ENCODE measurements around the gene WDR36. TPM values are rescaled to one million over a fixed set of nuclear protein-coding genes. Genes with fewer than 3 reads are reported as not detected.
"Not testable (repeated sequence)": the region's sequence is repeated elsewhere in the genome, so short reads cannot be mapped to it uniquely, and the experiment has no call there.

WDR36 gene
- total and polyA plus RNA-seq, 7 donors, result 2.4 to 22.8 (median 14.4) TPM

DNA sequence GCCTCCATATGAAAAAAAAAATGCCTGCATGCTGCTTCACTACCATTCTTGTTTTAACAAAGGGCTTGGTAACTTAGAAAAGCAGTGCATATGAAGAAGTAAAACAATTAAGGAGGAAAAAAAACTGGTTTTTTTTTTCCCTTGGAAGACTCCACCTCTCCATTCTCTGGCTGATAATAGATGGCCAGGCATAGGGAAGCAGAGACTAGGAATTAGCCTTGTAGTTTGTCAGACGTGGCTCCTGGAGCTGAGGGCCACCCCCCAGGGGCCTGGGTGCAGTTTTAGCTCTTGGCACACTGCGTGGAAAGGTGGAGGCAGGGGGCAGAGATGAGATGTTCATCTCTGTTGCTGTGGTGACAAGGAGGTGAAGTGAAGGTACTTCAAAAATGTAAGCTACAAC lies 42.7 kb downstream of the WDR36 start:
- TF ChIP-seq POLR2A (IDR thresholded peaks at IDR 0.05) (no peak), POLR2AphosphoS5 (IDR thresholded peaks at IDR 0.05) (no peak), EP300 (IDR thresholded peaks at IDR 0.05) (no peak)
- TF ChIP-seq, protein P1, sequence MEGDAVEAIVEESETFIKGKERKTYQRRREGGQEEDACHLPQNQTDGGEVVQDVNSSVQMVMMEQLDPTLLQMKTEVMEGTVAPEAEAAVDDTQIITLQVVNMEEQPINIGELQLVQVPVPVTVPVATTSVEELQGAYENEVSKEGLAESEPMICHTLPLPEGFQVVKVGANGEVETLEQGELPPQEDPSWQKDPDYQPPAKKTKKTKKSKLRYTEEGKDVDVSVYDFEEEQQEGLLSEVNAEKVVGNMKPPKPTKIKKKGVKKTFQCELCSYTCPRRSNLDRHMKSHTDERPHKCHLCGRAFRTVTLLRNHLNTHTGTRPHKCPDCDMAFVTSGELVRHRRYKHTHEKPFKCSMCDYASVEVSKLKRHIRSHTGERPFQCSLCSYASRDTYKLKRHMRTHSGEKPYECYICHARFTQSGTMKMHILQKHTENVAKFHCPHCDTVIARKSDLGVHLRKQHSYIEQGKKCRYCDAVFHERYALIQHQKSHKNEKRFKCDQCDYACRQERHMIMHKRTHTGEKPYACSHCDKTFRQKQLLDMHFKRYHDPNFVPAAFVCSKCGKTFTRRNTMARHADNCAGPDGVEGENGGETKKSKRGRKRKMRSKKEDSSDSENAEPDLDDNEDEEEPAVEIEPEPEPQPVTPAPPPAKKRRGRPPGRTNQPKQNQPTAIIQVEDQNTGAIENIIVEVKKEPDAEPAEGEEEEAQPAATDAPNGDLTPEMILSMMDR (IDR thresholded peaks at IDR 0.05), result no peak
- intact Hi-C loops (cut with DNase I), result no loop called here
- Histone ChIP-seq H3K4me3 (no peak overlapping the region), H3K36me3 (no peaks in the 10 kb centered on the region), H3K4me1 (no peaks in the 10 kb centered on the region), H3K27ac (no peak overlapping the region), H3K9me3 (no peaks in the 10 kb centered on the region), H3K27me3 (no peaks in the 10 kb centered on the region)
- no peak for DNase-seq
- WGBS, 2 donors, result 52 to 77% methylated on average over 2 of the region's 2 CpGs

DNA sequence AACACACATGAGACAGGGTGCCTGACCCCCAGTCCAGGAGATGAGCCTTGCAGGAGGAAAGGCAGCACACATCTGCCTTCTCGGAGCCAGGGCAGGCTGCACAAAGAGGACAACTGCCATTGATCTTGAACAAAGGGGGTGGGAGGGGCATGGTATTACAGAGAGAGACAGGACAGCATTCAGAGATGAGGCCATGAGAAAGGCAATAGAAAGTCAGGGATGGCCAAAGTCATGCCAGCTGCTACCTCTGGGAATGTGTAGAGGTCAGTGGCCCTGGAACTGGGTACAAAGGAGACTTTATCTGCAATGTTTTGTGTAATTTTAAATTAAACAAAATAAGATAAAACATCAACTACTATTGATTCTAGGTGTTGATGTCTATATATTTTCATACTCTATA lies 43.2 kb downstream of the WDR36 start:
- Histone ChIP-seq H3K4me1 (no peaks in the 10 kb centered on the region), H3K27ac (no peak overlapping the region), H3K9me3 (no peaks in the 10 kb centered on the region), H3K27me3 (no peaks in the 10 kb centered on the region), H3K36me3 (no peaks in the 10 kb centered on the region), H3K4me3 (no peak overlapping the region)
- intact Hi-C loops (cut with DNase I), result no loop called here
- no peak for DNase-seq
- 66 to 70% methylated on average over 1 of the region's 1 CpG for WGBS, 2 donors
- TF ChIP-seq POLR2A (IDR thresholded peaks at IDR 0.05) (no peak), EP300 (IDR thresholded peaks at IDR 0.05) (no peak), POLR2AphosphoS5 (IDR thresholded peaks at IDR 0.05) (no peak)
- TF ChIP-seq, protein P1 (IDR thresholded peaks at IDR 0.05), result no peak

DNA sequence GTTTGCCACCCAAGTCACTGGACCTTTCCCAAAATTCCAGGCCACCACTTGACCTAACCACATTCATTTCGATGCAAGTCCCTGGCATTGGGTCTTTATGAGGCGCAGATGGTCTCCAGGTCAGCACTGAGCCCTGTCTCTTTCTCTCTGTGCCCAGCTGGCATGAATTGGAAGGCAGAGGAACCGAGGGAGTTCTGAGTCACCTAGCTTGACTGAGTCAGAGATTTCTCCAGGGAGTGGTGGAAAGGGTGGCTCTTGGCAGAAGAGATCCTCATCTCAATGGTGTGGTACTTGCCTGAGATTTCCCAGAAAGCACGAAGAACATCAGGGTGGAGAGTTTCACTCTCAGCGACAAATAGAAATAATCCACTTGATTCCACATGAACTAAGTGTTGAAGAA lies 43.8 kb downstream of the WDR36 start:
- DNase-seq, result no peak
- WGBS, 2 donors, result 79 to 90% methylated on average over 5 of the region's 5 CpGs
- intact Hi-C loops (cut with DNase I), result no loop called here
- H3K4me3 ChIP-seq, result no peak overlapping the region
- H3K27me3 ChIP-seq, result no peaks in the 10 kb centered on the region
- no peaks in the 10 kb centered on the region for H3K36me3 ChIP-seq
- H3K27ac ChIP-seq, result no peak overlapping the region
- no peaks in the 10 kb centered on the region for H3K9me3 ChIP-seq
- TF ChIP-seq, protein P1 (IDR thresholded peaks at IDR 0.05), result no peak
- TF ChIP-seq POLR2A (IDR thresholded peaks at IDR 0.05) (no peak), EP300 (IDR thresholded peaks at IDR 0.05) (no peak), POLR2AphosphoS5 (IDR thresholded peaks at IDR 0.05) (no peak)
- H3K4me1 ChIP-seq, result no peaks in the 10 kb centered on the region

DNA sequence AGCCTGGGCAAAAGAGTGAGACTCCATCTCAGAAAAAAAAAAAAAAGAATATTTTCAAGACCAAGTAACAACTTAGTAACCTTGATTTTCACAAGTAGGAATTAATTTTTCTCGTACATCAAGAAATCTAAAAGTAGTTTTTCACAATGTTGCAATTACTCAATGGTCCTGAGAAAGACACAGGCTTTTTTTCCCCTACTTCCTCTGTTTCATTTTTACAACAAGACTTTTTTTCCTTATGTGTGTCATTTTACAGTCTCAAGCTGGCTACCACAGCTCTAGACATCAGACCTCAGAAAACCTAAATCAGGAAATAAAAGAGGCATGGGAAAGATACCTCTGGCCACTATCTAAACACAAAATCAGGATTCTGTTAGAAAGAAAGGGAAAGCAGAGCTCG lies 45.9 kb downstream of the WDR36 start:
- TF ChIP-seq, protein P1 (IDR thresholded peaks at IDR 0.05), result no peak
- TF ChIP-seq EP300 (IDR thresholded peaks at IDR 0.05) (no peak), POLR2AphosphoS5 (IDR thresholded peaks at IDR 0.05) (no peak), POLR2A (IDR thresholded peaks at IDR 0.05) (no peak)
- H3K4me3 ChIP-seq, result no peak overlapping the region

DNA sequence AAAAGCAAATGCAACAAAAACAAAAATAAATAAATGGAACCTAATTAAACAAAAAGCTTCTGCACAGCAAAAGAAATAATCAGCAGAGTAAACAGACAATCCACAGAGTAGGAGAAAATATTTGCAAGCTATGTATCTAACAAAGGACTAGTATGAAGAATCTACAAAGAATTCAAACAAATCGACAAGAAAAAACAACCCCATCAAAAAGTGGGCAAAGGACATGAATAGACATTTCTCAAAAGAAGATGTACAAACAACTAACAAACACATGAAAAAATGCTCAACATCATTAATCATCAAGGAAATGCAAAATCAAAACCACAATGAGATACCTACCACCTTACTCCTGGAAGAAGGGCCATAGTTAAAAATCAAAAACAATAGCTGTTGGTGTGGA lies 49.3 kb downstream of the WDR36 start:
- H3K9me3 ChIP-seq; H3K4me1 ChIP-seq; DNase-seq; H3K27ac ChIP-seq; intact Hi-C loops (cut with DNase I); H3K36me3 ChIP-seq; H3K4me3 ChIP-seq; H3K27me3 ChIP-seq: not testable (repeated sequence)
- 91 to 93% methylated on average over 1 of the region's 1 CpG for WGBS, 2 donors

More for the DNA sequence above, 45.9 kb downstream of the WDR36 start:
- Histone ChIP-seq H3K27me3 (no peaks in the 10 kb centered on the region), H3K4me1 (no peaks in the 10 kb centered on the region), H3K9me3 (no peaks in the 10 kb centered on the region), H3K36me3 (no peaks in the 10 kb centered on the region), H3K27ac (no peak overlapping the region)
- DNase-seq, result no peak
- intact Hi-C loops (cut with DNase I), result no loop called here
- 61 to 91% methylated on average over 2 of the region's 2 CpGs for WGBS, 2 donors

All from sigmoid colon (tissue), 7 donors.